Endothelial cell of umbilical vein (primary cell): ENCODE measurements around the gene ANKRD28. TPM values are rescaled to one million over a fixed set of nuclear protein-coding genes. Genes with fewer than 3 reads are reported as not detected.

ENCODE experiments used
- BruUV-seq: library from RNA; stranded (reverse); fragments of 400-500 nt; replicated peaks from 2 replicates; lab custom pipeline; 2021; lab: Mats Ljungman, UMichigan
- CTCF ChIA-PET: fragments of 300-600, 350-600 bp; sonication (Branson Sonifier 250); formaldehyde crosslinking; loops from one replicate; lab custom pipeline; 2021; ENCODE audit warnings: antibody characterized with exemption, inconsistent platforms; lab: Charles Lee
- POLR2A ChIA-PET: fragments of 300-600, 350-600 bp; sonication (Branson Sonifier 250); formaldehyde crosslinking; loops from one replicate; lab custom pipeline; 2021; ENCODE audit warnings: antibody characterized with exemption, inconsistent platforms; lab: Charles Lee
- DNase-seq: peaks from one replicate; pipeline ENCODE4 v3.0.0-alpha.2; 2011; ENCODE audit warnings: low read depth, low spot score
- FAIRE-seq: peaks from 2 replicates; lab custom pipeline; 2011; peaks lifted over from hg19 to GRCh38; lab: Jason Lieb, UNC
- H2AFZ ChIP-seq: 2 replicates; pipeline ENCODE4 v1.6.0; 2012; ENCODE audit warnings: low read depth, low read length, control low read depth, inconsistent platforms
- H3K27ac ChIP-seq: 2 replicates; pipeline ENCODE4 v1.5.1; 2011; ENCODE audit warnings: low read depth, mild to moderate bottlenecking, control low read depth, low read length, moderate library complexity; ENCODE audit not compliant: insufficient read depth
- H3K27me3 ChIP-seq, 2 experiments: 2 replicates each; pipeline versions ENCODE4 v1.6.0 to v1.6.1; 2011; ENCODE audit warnings: low read length in 2 of 2, mixed read lengths in 1 of 2; ENCODE audit not compliant: control insufficient read depth in 2 of 2, insufficient read depth in 2 of 2
- H3K36me3 ChIP-seq, 2 experiments: 2 replicates in 1 of 2; 3 replicates in 1 of 2; pipeline ENCODE4 v1.5.1; 2011; ENCODE audit warnings: low read length in 2 of 2, mild to moderate bottlenecking in 1 of 2, moderate library complexity in 1 of 2; ENCODE audit not compliant: control insufficient read depth in 2 of 2, insufficient read depth in 2 of 2; ENCODE audit errors: extremely low read depth in 1 of 2
- H3K4me1 ChIP-seq: 3 replicates; pipeline ENCODE4 v1.5.1; 2011; ENCODE audit warnings: mild to moderate bottlenecking, low read length; ENCODE audit not compliant: control insufficient read depth, insufficient read depth; ENCODE audit errors: extremely low read depth
- H3K4me2 ChIP-seq: 2 replicates; pipeline ENCODE4 v1.6.1; 2011; ENCODE audit warnings: low read length, control low read depth, mixed read lengths; ENCODE audit not compliant: insufficient read depth
- H3K4me3 ChIP-seq, 3 experiments: fragments of 200-600 bp in 1 of 3; sonication (generic), shearing (Covaris generic) in 1 of 3; replicated peaks in 1 of 3; 2 replicates each; pipeline ENCODE4 v1.5.1; 2011 to 2016; ENCODE audit warnings: control low read depth in 3 of 3, low read length in 3 of 3, mild to moderate bottlenecking in 2 of 3, inconsistent platforms in 1 of 3, low read depth in 1 of 3, moderate library complexity in 1 of 3; ENCODE audit not compliant: insufficient read depth in 1 of 3
- H3K79me2 ChIP-seq: 2 replicates; pipeline ENCODE4 v1.6.0; 2012; ENCODE audit warnings: low read length, inconsistent platforms; ENCODE audit not compliant: control insufficient read depth, insufficient read depth
- H3K9ac ChIP-seq: replicated peaks from 2 replicates; pipeline ENCODE3; 2011; ENCODE audit warnings: low read length, control low read depth; ENCODE audit not compliant: insufficient read depth; ENCODE audit errors: extremely low read depth
- H3K9me1 ChIP-seq: replicated peaks from 3 replicates; pipeline ENCODE4 v1.6.0; 2011; ENCODE audit warnings: mild to moderate bottlenecking, low read length; ENCODE audit not compliant: control insufficient read depth, insufficient read depth; ENCODE audit errors: extremely low read depth
- H3K9me3 ChIP-seq: replicated peaks from 2 replicates; pipeline ENCODE4 v1.5.1; 2012; ENCODE audit warnings: low read length, inconsistent platforms; ENCODE audit not compliant: control insufficient read depth, insufficient read depth
- H4K20me1 ChIP-seq: replicated peaks from 2 replicates; pipeline ENCODE3; 2011; ENCODE audit warnings: mild to moderate bottlenecking, low read length; ENCODE audit not compliant: control insufficient read depth, insufficient read depth; ENCODE audit errors: extremely low read depth
- CTCF ChIP-seq, 2 donors: IDR thresholded peaks; 1 replicate in 1 of 2; 2 replicates in 1 of 2; pipeline ENCODE4 v1.5.1; 2011; ENCODE audit warnings: low read length in 2 of 2, mild to moderate bottlenecking in 2 of 2, moderate library complexity in 2 of 2, control low read depth in 1 of 2, inconsistent platforms in 1 of 2, low read depth in 1 of 2; ENCODE audit not compliant: insufficient read depth in 1 of 2; ENCODE audit errors: extremely low read depth in 1 of 2
- EZH2 ChIP-seq: IDR thresholded peaks from 2 replicates; pipeline ENCODE4 v1.6.1; 2012; ENCODE audit warnings: borderline replicate concordance, low read depth, mild to moderate bottlenecking, moderate library complexity, low read length, inconsistent platforms; ENCODE audit not compliant: severe bottlenecking
- FOS ChIP-seq: IDR thresholded peaks from 2 replicates; pipeline ENCODE4 v1.6.1; 2011; ENCODE audit warnings: mild to moderate bottlenecking, low read length, moderate library complexity, borderline replicate concordance; ENCODE audit not compliant: insufficient read depth
- GATA2 ChIP-seq: IDR thresholded peaks from 2 replicates; pipeline ENCODE4 v1.7.0; 2011; ENCODE audit warnings: low read depth, mild to moderate bottlenecking, moderate library complexity, mixed read lengths, low read length; ENCODE audit not compliant: insufficient read length, insufficient read depth
- JUN ChIP-seq: IDR thresholded peaks from 2 replicates; pipeline ENCODE4 v1.6.1; 2011; ENCODE audit warnings: borderline replicate concordance, low read depth; ENCODE audit not compliant: insufficient read length, insufficient read depth
- MAX ChIP-seq: IDR thresholded peaks from 2 replicates; pipeline ENCODE4 v1.6.1; 2011; ENCODE audit not compliant: insufficient read depth, insufficient read length
- MYC ChIP-seq: IDR thresholded peaks from one replicate; pipeline ENCODE4 v1.6.1; 2011; ENCODE audit warnings: mild to moderate bottlenecking, low read depth, low read length
- POLR2A ChIP-seq: IDR thresholded peaks from 2 replicates; pipeline ENCODE4 v1.6.1; 2012; ENCODE audit warnings: low read depth, mild to moderate bottlenecking, control low read depth, low read length
- POLR2AphosphoS5 ChIP-seq: IDR thresholded peaks from 2 replicates; pipeline ENCODE4 v1.6.1; 2012; ENCODE audit warnings: low read depth, mild to moderate bottlenecking, control low read depth, low read length, moderate library complexity; ENCODE audit not compliant: insufficient read depth
- dilution Hi-C: fragments of 300-500 bp; cut with MboI; formaldehyde crosslinking; loops from one replicate; pipeline ENCODE4 v1.15.0; 2019; ENCODE audit warnings: low sequenced_read_pairs; ENCODE audit not compliant: extremely low pct_ligation_motif_present
- intact Hi-C: fragments of 100-400 bp; cut with micrococcal nuclease; formaldehyde crosslinking; loops from one replicate; pipeline ENCODE4 v1.10.0; 2022
- polyA plus RNA-seq, 4 experiments: library from polyadenylated mRNA; depleted of rRNA in 3 of 4; stranded (reverse) in 3 of 4; unstranded in 1 of 4; fragments of >200 nt; gene quantifications; 2 replicates each; pipeline versions ENCODE4 v1.2.1 to v1.2.3, GENCODE V29; 2011 to 2012; ENCODE audit warnings: missing spikeins in 1 of 4
- total RNA-seq: library from RNA; stranded (reverse); gene quantifications from 2 replicates; pipeline ENCODE4 v1.2.3, GENCODE V29; 2021

ANKRD28 gene
- total and polyA plus RNA-seq, 2 donors (not counting 3 experiments of a cell fraction or from before 2014, with no cell fraction given): 36.7 to 97.3 TPM

- no TSS peak for BruUV-seq
- Histone ChIP-seq H3K4me1 (no peaks in the 10 kb centered on the region), H2AFZ (no peak overlapping the region), H3K79me2 (no peaks in the 10 kb centered on the region), H3K36me3 (peaks cover 2 to 12% of the 10 kb centered on the region in 2 experiments), H3K4me3 (no peak overlapping the region), H3K9me3 (no peaks in the 10 kb centered on the region), H4K20me1 (no peaks in the 10 kb centered on the region), H3K27ac (no peak overlapping the region), H3K9ac (no peak overlapping the region), H3K27me3 (no peaks in the 10 kb centered on the region), H3K9me1 (no peaks in the 10 kb centered on the region), H3K4me2 (no peak overlapping the region)
- POLR2A ChIA-PET: no interaction called here
- dilution Hi-C loops: no loop called here
- FAIRE-seq: no peak
- intact Hi-C loops: no loop called here
- CTCF ChIA-PET: interaction anchor here (1.0 kb wide), 1 partner anchor 35 kb away, joined by 3 read pairs; no protein-coding TSS in a partner anchor
- no peak for DNase-seq
- no peak for TF ChIP-seq MYC
- no peak for TF ChIP-seq JUN
- TF ChIP-seq POLR2AphosphoS5: no peak
- no peak for TF ChIP-seq POLR2A
- TF ChIP-seq MAX: no peak
- no peak for TF ChIP-seq CTCF (IDR thresholded peaks at IDR 0.05; ENCODE audit: extremely low read depth in 1 of 2, insufficient read depth in 1 of 2, low read depth in 1 of 2, low read length in 2 of 2)
- no peak for TF ChIP-seq FOS
- TF ChIP-seq EZH2: no peak
- TF ChIP-seq GATA2: no peak
Observed at GRCh38 chr3:15665510-15666150, 132.1 kb downstream of the ANKRD28 start.
